Endothelial cell of umbilical vein (primary cell): ENCODE measurements around the gene RBM4. TPM values are rescaled to one million over a fixed set of nuclear protein-coding genes. Genes with fewer than 3 reads are reported as not detected.

Source experiments
- BruUV-seq: library from RNA; stranded (reverse); fragments of 400-500 nt; replicated peaks from 2 replicates; lab custom pipeline; 2021; lab: Mats Ljungman, UMichigan
- CTCF ChIA-PET: fragments of 300-600, 350-600 bp; sonication (Branson Sonifier 250); formaldehyde crosslinking; loops from one replicate; lab custom pipeline; 2021; ENCODE audit warnings: antibody characterized with exemption, inconsistent platforms; lab: Charles Lee
- POLR2A ChIA-PET: fragments of 300-600, 350-600 bp; sonication (Branson Sonifier 250); formaldehyde crosslinking; loops from one replicate; lab custom pipeline; 2021; ENCODE audit warnings: antibody characterized with exemption, inconsistent platforms; lab: Charles Lee
- DNase-seq: peaks from one replicate; pipeline ENCODE4 v3.0.0-alpha.2; 2011; ENCODE audit warnings: low read depth, low spot score
- FAIRE-seq: peaks from 2 replicates; lab custom pipeline; 2011; peaks lifted over from hg19 to GRCh38; lab: Jason Lieb, UNC
- H2AFZ ChIP-seq: 2 replicates; pipeline ENCODE4 v1.6.0; 2012; ENCODE audit warnings: low read depth, low read length, control low read depth, inconsistent platforms
- H3K27ac ChIP-seq: 2 replicates; pipeline ENCODE4 v1.5.1; 2011; ENCODE audit warnings: low read depth, mild to moderate bottlenecking, control low read depth, low read length, moderate library complexity; ENCODE audit not compliant: insufficient read depth
- H3K27me3 ChIP-seq, 2 experiments: 2 replicates each; pipeline versions ENCODE4 v1.6.0 to v1.6.1; 2011; ENCODE audit warnings: low read length in 2 of 2, mixed read lengths in 1 of 2; ENCODE audit not compliant: control insufficient read depth in 2 of 2, insufficient read depth in 2 of 2
- H3K36me3 ChIP-seq, 2 experiments: 2 replicates in 1 of 2; 3 replicates in 1 of 2; pipeline ENCODE4 v1.5.1; 2011; ENCODE audit warnings: low read length in 2 of 2, mild to moderate bottlenecking in 1 of 2, moderate library complexity in 1 of 2; ENCODE audit not compliant: control insufficient read depth in 2 of 2, insufficient read depth in 2 of 2; ENCODE audit errors: extremely low read depth in 1 of 2
- H3K4me1 ChIP-seq: 3 replicates; pipeline ENCODE4 v1.5.1; 2011; ENCODE audit warnings: mild to moderate bottlenecking, low read length; ENCODE audit not compliant: control insufficient read depth, insufficient read depth; ENCODE audit errors: extremely low read depth
- H3K4me2 ChIP-seq: 2 replicates; pipeline ENCODE4 v1.6.1; 2011; ENCODE audit warnings: low read length, control low read depth, mixed read lengths; ENCODE audit not compliant: insufficient read depth
- H3K4me3 ChIP-seq, 3 experiments: fragments of 200-600 bp in 1 of 3; sonication (generic), shearing (Covaris generic) in 1 of 3; replicated peaks in 1 of 3; 2 replicates each; pipeline ENCODE4 v1.5.1; 2011 to 2016; ENCODE audit warnings: control low read depth in 3 of 3, low read length in 3 of 3, mild to moderate bottlenecking in 2 of 3, inconsistent platforms in 1 of 3, low read depth in 1 of 3, moderate library complexity in 1 of 3; ENCODE audit not compliant: insufficient read depth in 1 of 3
- H3K79me2 ChIP-seq: 2 replicates; pipeline ENCODE4 v1.6.0; 2012; ENCODE audit warnings: low read length, inconsistent platforms; ENCODE audit not compliant: control insufficient read depth, insufficient read depth
- H3K9ac ChIP-seq: replicated peaks from 2 replicates; pipeline ENCODE3; 2011; ENCODE audit warnings: low read length, control low read depth; ENCODE audit not compliant: insufficient read depth; ENCODE audit errors: extremely low read depth
- H3K9me1 ChIP-seq: replicated peaks from 3 replicates; pipeline ENCODE4 v1.6.0; 2011; ENCODE audit warnings: mild to moderate bottlenecking, low read length; ENCODE audit not compliant: control insufficient read depth, insufficient read depth; ENCODE audit errors: extremely low read depth
- H3K9me3 ChIP-seq: replicated peaks from 2 replicates; pipeline ENCODE4 v1.5.1; 2012; ENCODE audit warnings: low read length, inconsistent platforms; ENCODE audit not compliant: control insufficient read depth, insufficient read depth
- H4K20me1 ChIP-seq: replicated peaks from 2 replicates; pipeline ENCODE3; 2011; ENCODE audit warnings: mild to moderate bottlenecking, low read length; ENCODE audit not compliant: control insufficient read depth, insufficient read depth; ENCODE audit errors: extremely low read depth
- EZH2 ChIP-seq: IDR thresholded peaks from 2 replicates; pipeline ENCODE4 v1.6.1; 2012; ENCODE audit warnings: borderline replicate concordance, low read depth, mild to moderate bottlenecking, moderate library complexity, low read length, inconsistent platforms; ENCODE audit not compliant: severe bottlenecking
- FOS ChIP-seq: IDR thresholded peaks from 2 replicates; pipeline ENCODE4 v1.6.1; 2011; ENCODE audit warnings: mild to moderate bottlenecking, low read length, moderate library complexity, borderline replicate concordance; ENCODE audit not compliant: insufficient read depth
- GATA2 ChIP-seq: IDR thresholded peaks from 2 replicates; pipeline ENCODE4 v1.7.0; 2011; ENCODE audit warnings: low read depth, mild to moderate bottlenecking, moderate library complexity, mixed read lengths, low read length; ENCODE audit not compliant: insufficient read length, insufficient read depth
- JUN ChIP-seq: IDR thresholded peaks from 2 replicates; pipeline ENCODE4 v1.6.1; 2011; ENCODE audit warnings: borderline replicate concordance, low read depth; ENCODE audit not compliant: insufficient read length, insufficient read depth
- MYC ChIP-seq: IDR thresholded peaks from one replicate; pipeline ENCODE4 v1.6.1; 2011; ENCODE audit warnings: mild to moderate bottlenecking, low read depth, low read length
- POLR2A ChIP-seq: IDR thresholded peaks from 2 replicates; pipeline ENCODE4 v1.6.1; 2012; ENCODE audit warnings: low read depth, mild to moderate bottlenecking, control low read depth, low read length
- POLR2AphosphoS5 ChIP-seq: IDR thresholded peaks from 2 replicates; pipeline ENCODE4 v1.6.1; 2012; ENCODE audit warnings: low read depth, mild to moderate bottlenecking, control low read depth, low read length, moderate library complexity; ENCODE audit not compliant: insufficient read depth
- dilution Hi-C: fragments of 300-500 bp; cut with MboI; formaldehyde crosslinking; loops from one replicate; pipeline ENCODE4 v1.15.0; 2019; ENCODE audit warnings: low sequenced_read_pairs; ENCODE audit not compliant: extremely low pct_ligation_motif_present
- intact Hi-C: fragments of 100-400 bp; cut with micrococcal nuclease; formaldehyde crosslinking; loops from one replicate; pipeline ENCODE4 v1.10.0; 2022
- polyA plus RNA-seq, 4 experiments: library from polyadenylated mRNA; depleted of rRNA in 3 of 4; stranded (reverse) in 3 of 4; unstranded in 1 of 4; fragments of >200 nt; gene quantifications; 2 replicates each; pipeline versions ENCODE4 v1.2.1 to v1.2.3, GENCODE V29; 2011 to 2012; ENCODE audit warnings: missing spikeins in 1 of 4
- total RNA-seq: library from RNA; stranded (reverse); gene quantifications from 2 replicates; pipeline ENCODE4 v1.2.3, GENCODE V29; 2021
- TF ChIP-seq, protein P1 (sequence below): IDR thresholded peaks from 2 replicates; pipeline ENCODE4 v1.6.1; 2011; ENCODE audit not compliant: insufficient read depth, insufficient read length
- TF ChIP-seq, protein P2 (sequence below), 2 donors: IDR thresholded peaks; 1 replicate in 1 of 2; 2 replicates in 1 of 2; pipeline ENCODE4 v1.5.1; 2011; ENCODE audit warnings: low read length in 2 of 2, mild to moderate bottlenecking in 2 of 2, moderate library complexity in 2 of 2, control low read depth in 1 of 2, inconsistent platforms in 1 of 2, low read depth in 1 of 2; ENCODE audit not compliant: insufficient read depth in 1 of 2; ENCODE audit errors: extremely low read depth in 1 of 2

The RBM4 gene
- total and polyA plus RNA-seq, 2 donors (not counting 3 experiments of a cell fraction or from before 2014, with no cell fraction given): 153 to 361 TPM

DNA sequence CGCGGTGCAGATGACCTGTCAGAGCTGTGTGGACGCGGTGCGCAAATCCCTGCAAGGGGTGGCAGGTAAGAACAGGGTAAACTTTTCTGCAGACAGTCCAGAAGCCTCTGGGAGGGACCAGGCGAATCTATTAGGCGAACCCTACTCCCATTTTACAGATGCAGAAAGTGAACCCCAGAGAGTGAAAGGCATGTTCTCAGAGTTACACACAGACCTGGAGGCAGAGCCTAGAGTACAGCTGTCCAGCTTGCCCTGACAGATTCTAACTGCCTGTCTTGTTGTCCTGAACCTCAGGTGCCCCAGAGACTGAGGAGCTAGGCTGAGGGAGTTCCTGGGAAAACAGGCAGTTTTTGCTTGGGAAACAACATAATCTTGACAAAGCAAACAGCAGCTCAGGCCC lies 44.9 kb upstream of the RBM4 start:
- TF ChIP-seq POLR2AphosphoS5 (no peak), POLR2A (no peak), JUN (no peak), FOS (no peak), MYC (no peak), EZH2 (no peak), GATA2 (no peak)
- TF ChIP-seq, protein P1, sequence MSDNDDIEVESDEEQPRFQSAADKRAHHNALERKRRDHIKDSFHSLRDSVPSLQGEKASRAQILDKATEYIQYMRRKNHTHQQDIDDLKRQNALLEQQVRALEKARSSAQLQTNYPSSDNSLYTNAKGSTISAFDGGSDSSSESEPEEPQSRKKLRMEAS: no peak
- TF ChIP-seq, protein P2, sequence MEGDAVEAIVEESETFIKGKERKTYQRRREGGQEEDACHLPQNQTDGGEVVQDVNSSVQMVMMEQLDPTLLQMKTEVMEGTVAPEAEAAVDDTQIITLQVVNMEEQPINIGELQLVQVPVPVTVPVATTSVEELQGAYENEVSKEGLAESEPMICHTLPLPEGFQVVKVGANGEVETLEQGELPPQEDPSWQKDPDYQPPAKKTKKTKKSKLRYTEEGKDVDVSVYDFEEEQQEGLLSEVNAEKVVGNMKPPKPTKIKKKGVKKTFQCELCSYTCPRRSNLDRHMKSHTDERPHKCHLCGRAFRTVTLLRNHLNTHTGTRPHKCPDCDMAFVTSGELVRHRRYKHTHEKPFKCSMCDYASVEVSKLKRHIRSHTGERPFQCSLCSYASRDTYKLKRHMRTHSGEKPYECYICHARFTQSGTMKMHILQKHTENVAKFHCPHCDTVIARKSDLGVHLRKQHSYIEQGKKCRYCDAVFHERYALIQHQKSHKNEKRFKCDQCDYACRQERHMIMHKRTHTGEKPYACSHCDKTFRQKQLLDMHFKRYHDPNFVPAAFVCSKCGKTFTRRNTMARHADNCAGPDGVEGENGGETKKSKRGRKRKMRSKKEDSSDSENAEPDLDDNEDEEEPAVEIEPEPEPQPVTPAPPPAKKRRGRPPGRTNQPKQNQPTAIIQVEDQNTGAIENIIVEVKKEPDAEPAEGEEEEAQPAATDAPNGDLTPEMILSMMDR (IDR thresholded peaks at IDR 0.05; ENCODE audit: extremely low read depth in 1 of 2, insufficient read depth in 1 of 2, low read depth in 1 of 2, low read length in 2 of 2): no peak
- peak overlapping the region in 2 of 3 experiments; percentile 60 to 63 for H3K4me3 ChIP-seq
- intact Hi-C loops: loop anchor here (1.0 to 5.0 kb wide), 4 partner anchors 23 to 84 kb away; partner anchors contain the start of genes RBM14, RBM4 and RBM4B
- peak overlapping the region; percentile 59 for H3K9ac ChIP-seq
- ChIA-PET POLR2A (interaction anchor here (0.6 kb wide), 1 partner anchor 127 kb away, joined by 4 read pairs; no protein-coding TSS in a partner anchor), CTCF (no interaction called here)
- no peaks in the 10 kb centered on the region for H3K9me3 ChIP-seq
- no peak for FAIRE-seq
- H3K27me3 ChIP-seq: peaks cover 0 to 2% of the 10 kb centered on the region in 2 experiments
- dilution Hi-C loops: no loop called here
- peak overlapping the region; percentile 65 for H3K4me2 ChIP-seq
- no peaks in the 10 kb centered on the region for H4K20me1 ChIP-seq
- H2AFZ ChIP-seq: peak overlapping the region; percentile 83
- H3K27ac ChIP-seq: no peak overlapping the region
- no peaks in the 10 kb centered on the region for H3K36me3 ChIP-seq
- no peak for DNase-seq
- TSS peak; percentile 42 for BruUV-seq
- no peaks in the 10 kb centered on the region for H3K9me1 ChIP-seq
- no peaks in the 10 kb centered on the region for H3K79me2 ChIP-seq
- peaks cover 5% of the 10 kb centered on the region for H3K4me1 ChIP-seq
